ENCODE data around the gene PLD4. TPM values are rescaled to one million over a fixed set of nuclear protein-coding genes. Genes with fewer than 3 reads are reported as not detected.

Gene PLD4
- polyA plus RNA-seq, 3 donors, result 12.2 to 15.5 (median 15.1) TPM

- Mint-ChIP-seq H3K9me3 (peaks cover 0 to 4% (median 0%) of the 10 kb centered on the region in 7 donors), H3K27me3 (ENCODE audit: low read depth in 3 of 3) (peaks cover 41 to 51% (median 43%) of the 10 kb centered on the region in 3 donors), H3K36me3 (peaks cover 0 to 4% of the 10 kb centered on the region in 2 donors), H3K4me3 (no peak overlapping the region), H3K4me1 (no peaks in the 10 kb centered on the region), H3K27ac (peak overlapping the region in 1 of 7 donors; percentile 31)
- Histone ChIP-seq H4K20me1 (ENCODE audit: insufficient read depth, low read length) (no peaks in the 10 kb centered on the region), H3K27ac (ENCODE audit: low read depth in 1 of 2, low read length in 2 of 2) (no peak overlapping the region), H3K4me3 (replicated peaks in 1 of 3; ENCODE audit: low read depth in 2 of 3, low read length in 3 of 3) (no peak overlapping the region), H3K4me1 (ENCODE audit: control insufficient read depth in 1 of 2, insufficient read depth in 2 of 2, low read length in 2 of 2) (peaks cover 5 to 8% of the 10 kb centered on the region in 2 donors), H3K9ac (ENCODE audit: insufficient read depth, low read length, poor library complexity, severe bottlenecking) (no peak overlapping the region), H2AFZ (ENCODE audit: insufficient read depth, low read depth, low read length, poor library complexity, severe bottlenecking) (no peak overlapping the region), H3K27me3 (ENCODE audit: control insufficient read depth in 2 of 2, insufficient read depth in 2 of 2, low read length in 2 of 2) (peaks cover 7 to 38% of the 10 kb centered on the region in 2 donors), H3K36me3 (replicated peaks in 1 of 2; ENCODE audit: control insufficient read depth in 1 of 2, insufficient read depth in 2 of 2, low read length in 2 of 2) (no peaks in the 10 kb centered on the region), H3K4me2 (replicated peaks; ENCODE audit: extremely low read depth, low read length, poor library complexity, severe bottlenecking) (no peak overlapping the region), H3K9me3 (replicated peaks in 1 of 2; ENCODE audit: control insufficient read depth in 1 of 2, insufficient read depth in 1 of 2, low read length in 2 of 2) (peaks cover 0 to 3% of the 10 kb centered on the region in 2 donors), H3K79me2 (ENCODE audit: insufficient read depth, low read length) (no peaks in the 10 kb centered on the region)
- intact Hi-C loops (cut with micrococcal nuclease), result no loop called here
- TF ChIP-seq, protein P1, sequence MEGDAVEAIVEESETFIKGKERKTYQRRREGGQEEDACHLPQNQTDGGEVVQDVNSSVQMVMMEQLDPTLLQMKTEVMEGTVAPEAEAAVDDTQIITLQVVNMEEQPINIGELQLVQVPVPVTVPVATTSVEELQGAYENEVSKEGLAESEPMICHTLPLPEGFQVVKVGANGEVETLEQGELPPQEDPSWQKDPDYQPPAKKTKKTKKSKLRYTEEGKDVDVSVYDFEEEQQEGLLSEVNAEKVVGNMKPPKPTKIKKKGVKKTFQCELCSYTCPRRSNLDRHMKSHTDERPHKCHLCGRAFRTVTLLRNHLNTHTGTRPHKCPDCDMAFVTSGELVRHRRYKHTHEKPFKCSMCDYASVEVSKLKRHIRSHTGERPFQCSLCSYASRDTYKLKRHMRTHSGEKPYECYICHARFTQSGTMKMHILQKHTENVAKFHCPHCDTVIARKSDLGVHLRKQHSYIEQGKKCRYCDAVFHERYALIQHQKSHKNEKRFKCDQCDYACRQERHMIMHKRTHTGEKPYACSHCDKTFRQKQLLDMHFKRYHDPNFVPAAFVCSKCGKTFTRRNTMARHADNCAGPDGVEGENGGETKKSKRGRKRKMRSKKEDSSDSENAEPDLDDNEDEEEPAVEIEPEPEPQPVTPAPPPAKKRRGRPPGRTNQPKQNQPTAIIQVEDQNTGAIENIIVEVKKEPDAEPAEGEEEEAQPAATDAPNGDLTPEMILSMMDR (IDR thresholded peaks at IDR 0.05), result no peak
- no peak for DNase-seq
- 73% methylated on average over 4 of the region's 4 CpGs for WGBS (ENCODE audit: insufficient coverage)
Measured at GRCh38 chr14:104937161-104937560, 12.5 kb downstream of the PLD4 start.

DNA sequence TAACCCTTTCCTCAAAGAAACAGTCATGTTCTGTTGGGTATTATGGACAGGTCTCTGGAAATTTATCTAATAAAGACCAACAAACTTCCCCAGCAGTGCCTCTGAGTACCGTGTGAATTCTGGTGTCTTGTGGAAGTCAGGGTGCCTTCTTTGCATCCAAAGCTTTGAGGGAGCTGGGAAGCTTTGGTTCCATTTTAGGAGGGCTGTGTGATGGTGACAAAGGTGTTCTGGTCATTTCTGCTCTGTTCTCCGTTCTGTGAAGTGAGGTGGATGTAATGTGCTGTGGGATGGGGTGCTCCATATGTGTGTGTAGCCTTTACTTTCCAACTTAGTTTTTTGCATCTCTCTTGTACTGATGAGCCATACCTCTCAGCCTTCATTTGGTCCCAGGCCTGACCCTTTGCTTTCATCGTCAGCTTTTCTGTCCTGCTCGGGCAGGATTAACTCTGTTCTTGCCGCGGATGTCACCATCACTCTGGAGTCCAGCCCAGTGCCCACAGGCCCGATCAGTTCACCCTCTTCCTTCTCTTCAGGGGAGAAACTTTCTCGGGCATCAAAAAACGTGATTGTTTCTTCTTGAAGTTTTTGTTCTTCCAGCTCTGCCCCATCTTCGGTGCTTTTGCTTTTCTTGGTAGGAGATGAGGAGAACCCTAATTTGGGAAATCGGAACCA is 13.2 kb downstream of the PLD4 start:
- H3K4me1 ChIP-seq (ENCODE audit: control insufficient read depth in 1 of 2, insufficient read depth in 2 of 2, low read length in 2 of 2), result peaks cover 2 to 4% of the 10 kb centered on the region in 2 donors
- no peak overlapping the region for H3K27ac ChIP-seq (ENCODE audit: low read depth in 1 of 2, low read length in 2 of 2)
- Mint-ChIP-seq H3K4me3 (peak overlapping the region in 1 of 2 donors; percentile 17), H3K36me3 (peaks cover 0 to 4% of the 10 kb centered on the region in 2 donors), H3K27ac (no peak overlapping the region), H3K27me3 (ENCODE audit: low read depth in 3 of 3) (peaks cover 41 to 51% (median 43%) of the 10 kb centered on the region in 3 donors), H3K4me1 (no peaks in the 10 kb centered on the region), H3K9me3 (peaks cover 0 to 4% (median 0%) of the 10 kb centered on the region in 7 donors)
- intact Hi-C loops (cut with micrococcal nuclease), result no loop called here
- H3K79me2 ChIP-seq (ENCODE audit: insufficient read depth, low read length), result no peaks in the 10 kb centered on the region
- peaks cover 7 to 38% of the 10 kb centered on the region in 2 donors for H3K27me3 ChIP-seq (ENCODE audit: control insufficient read depth in 2 of 2, insufficient read depth in 2 of 2, low read length in 2 of 2)
- H3K9ac ChIP-seq (ENCODE audit: insufficient read depth, low read length, poor library complexity, severe bottlenecking), result no peak overlapping the region
- TF ChIP-seq, protein P1 (IDR thresholded peaks at IDR 0.05), result no peak
- 90% methylated on average over 6 of the region's 11 CpGs for WGBS (ENCODE audit: insufficient coverage)
- no peaks in the 10 kb centered on the region for H4K20me1 ChIP-seq (ENCODE audit: insufficient read depth, low read length)
- H3K4me2 ChIP-seq (replicated peaks; ENCODE audit: extremely low read depth, low read length, poor library complexity, severe bottlenecking), result no peak overlapping the region
- no peaks in the 10 kb centered on the region for H3K36me3 ChIP-seq (replicated peaks in 1 of 2; ENCODE audit: control insufficient read depth in 1 of 2, insufficient read depth in 2 of 2, low read length in 2 of 2)
- no peak overlapping the region for H3K4me3 ChIP-seq (replicated peaks in 1 of 3; ENCODE audit: low read depth in 2 of 3, low read length in 3 of 3)
- no peak for DNase-seq
- H3K9me3 ChIP-seq (replicated peaks in 1 of 2; ENCODE audit: control insufficient read depth in 1 of 2, insufficient read depth in 1 of 2, low read length in 2 of 2), result peaks cover 0 to 3% of the 10 kb centered on the region in 2 donors
- no peak overlapping the region for H2AFZ ChIP-seq (ENCODE audit: insufficient read depth, low read depth, low read length, poor library complexity, severe bottlenecking)
